NB4 (cell line): ENCODE measurements around the gene ACOX1.

Experiments
- CTCF ChIP-seq: IDR thresholded peaks from one replicate; pipeline ENCODE4 v1.5.1; 2012; ENCODE audit warnings: low read depth, low read length
- MAX ChIP-seq: IDR thresholded peaks from 2 replicates; pipeline ENCODE4 v1.6.1; 2011; ENCODE audit warnings: low read depth, low read length
- MYC ChIP-seq: IDR thresholded peaks from 2 replicates; pipeline ENCODE4 v1.6.1; 2011; ENCODE audit warnings: low read depth, low read length
- POLR2A ChIP-seq: IDR thresholded peaks from 2 replicates; pipeline ENCODE4 v1.6.1; 2011; ENCODE audit warnings: mild to moderate bottlenecking; ENCODE audit not compliant: insufficient read length; ENCODE audit errors: extremely low read depth

DNA sequence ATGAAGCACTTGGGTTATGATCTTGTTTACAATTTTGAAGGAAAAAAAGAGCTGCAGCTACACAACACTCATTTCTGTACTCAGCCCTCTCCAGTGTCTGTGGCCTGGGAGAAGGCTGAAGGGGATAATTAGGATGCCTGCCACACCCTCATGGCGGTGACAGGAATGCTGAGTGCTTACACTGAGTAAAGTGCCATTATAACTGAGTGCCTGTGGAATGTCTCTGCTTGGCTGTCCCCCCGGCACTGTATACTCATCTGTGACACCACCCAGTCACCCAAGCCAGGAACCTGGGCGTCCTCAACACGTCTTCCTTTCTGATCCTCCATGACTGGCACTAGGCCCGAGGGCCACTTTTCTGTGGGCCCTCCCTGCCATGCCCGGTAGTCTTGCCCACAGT, 70.8 kb downstream of the ACOX1 start:
- TF ChIP-seq CTCF (no peak), MAX (no peak), POLR2A (no peak), MYC (no peak)
